ENCODE results near the gene IL19.
"Not testable (repeated sequence)": the region's sequence is repeated elsewhere in the genome, so short reads cannot be mapped to it uniquely, and the experiment has no call there.

IL19 gene

GRCh38 chr1:206834711-206835110, 64.1 kb downstream of the IL19 start:
- no peak for DNase-seq

GRCh38 chr1:206835186-206835585, 64.6 kb downstream of the IL19 start:
- no peak for DNase-seq

GRCh38 chr1:206836111-206836510, 65.5 kb downstream of the IL19 start:
- no peak for DNase-seq

- no peak for DNase-seq
These were observed 68.5 kb downstream of the IL19 start for GRCh38 chr1:206839006-206839560.

GRCh38 chr1:206839857-206840256, 69.3 kb downstream of the IL19 start:
- DNase-seq = no peak

GRCh38 chr1:206841609-206842323, 71.2 kb downstream of the IL19 start:
- no peak for DNase-seq

GRCh38 chr1:206842854-206843253, 72.3 kb downstream of the IL19 start:
- DNase-seq = no peak

- DNase-seq = no peak
These were observed 73.1 kb downstream of the IL19 start for GRCh38 chr1:206843626-206844025.

- DNase-seq = no peak
These were observed 75.9 kb downstream of the IL19 start for GRCh38 chr1:206846487-206846886.

- DNase-seq = no peak
These were observed 76.8 kb downstream of the IL19 start for GRCh38 chr1:206847337-206847834.

- DNase-seq = no peak
These were observed 77.4 kb downstream of the IL19 start for GRCh38 chr1:206847946-206848345.

- no peak for DNase-seq
These were observed 79.8 kb downstream of the IL19 start for GRCh38 chr1:206850401-206850800.

- no peak for DNase-seq
These were observed 80.9 kb downstream of the IL19 start for GRCh38 chr1:206851341-206852010.

- not testable (repeated sequence) for DNase-seq
These were observed 82.1 kb downstream of the IL19 start for GRCh38 chr1:206852662-206853061.

GRCh38 chr1:206853696-206854095, 83.1 kb downstream of the IL19 start:
- DNase-seq = not testable (repeated sequence)

- no peak for DNase-seq
These were observed 84.0 kb downstream of the IL19 start for GRCh38 chr1:206854401-206855129.

- DNase-seq = no peak
These were observed 85.3 kb downstream of the IL19 start for GRCh38 chr1:206855859-206856258.

GRCh38 chr1:206856674-206857464, 86.3 kb downstream of the IL19 start:
- peak; percentile 34 for DNase-seq

GRCh38 chr1:206859082-206859521, 88.5 kb downstream of the IL19 start:
- DNase-seq = peak; percentile 27

- DNase-seq = no peak
These were observed 89.6 kb downstream of the IL19 start for GRCh38 chr1:206860165-206860564.

GRCh38 chr1:206863266-206863665, 92.7 kb downstream of the IL19 start:
- DNase-seq = no peak

GRCh38 chr1:206864939-206865671, 94.5 kb downstream of the IL19 start, which contains the start of gene IL20:
IL20 (plus strand) TSS chr1:206865623; CDS start chr1:206865853, 230 bp downstream.
- peak; percentile 92 for DNase-seq
